NB4 (cell line): ENCODE measurements around the gene MLYCD.
A peak's percentile ranks its signal among the peaks of the same experiment; 100 is the strongest.

Experiments used
- DNase-seq: peaks from one replicate; pipeline ENCODE4 v3.0.0; 2010; ENCODE audit warnings: low read depth
- H3K4me3 ChIP-seq: one replicate; pipeline ENCODE4 v1.5.1; 2011; ENCODE audit warnings: mild to moderate bottlenecking, low read depth, low read length, moderate library complexity
- CTCF ChIP-seq: IDR thresholded peaks from one replicate; pipeline ENCODE4 v1.5.1; 2012; ENCODE audit warnings: low read depth, low read length
- MAX ChIP-seq: IDR thresholded peaks from 2 replicates; pipeline ENCODE4 v1.6.1; 2011; ENCODE audit warnings: low read depth, low read length
- MYC ChIP-seq: IDR thresholded peaks from 2 replicates; pipeline ENCODE4 v1.6.1; 2011; ENCODE audit warnings: low read depth, low read length
- POLR2A ChIP-seq: IDR thresholded peaks from 2 replicates; pipeline ENCODE4 v1.6.1; 2011; ENCODE audit warnings: mild to moderate bottlenecking; ENCODE audit not compliant: insufficient read length; ENCODE audit errors: extremely low read depth

The MLYCD gene

GRCh38 chr16:83967838-83968305, 69.0 kb downstream of the MLYCD start, which contains the start of gene NECAB2:
NECAB2 (plus strand) TSS chr16:83968244; CDS start chr16:83968649, 405 bp downstream.
- no peak for TF ChIP-seq MYC
- peak; percentile 17 for TF ChIP-seq CTCF
- TF ChIP-seq MAX, result no peak
- no peak for TF ChIP-seq POLR2A
- DNase-seq, result peak; percentile 45
- no peak within 1 kb of the TSS for H3K4me3 ChIP-seq

- TF ChIP-seq CTCF, result no peak
- no peak for TF ChIP-seq MAX
- TF ChIP-seq POLR2A, result no peak
- no peak for TF ChIP-seq MYC
- no peak for DNase-seq
- no peak overlapping the region for H3K4me3 ChIP-seq
These were observed 69.5 kb downstream of the MLYCD start for GRCh38 chr16:83968306-83968851.

- TF ChIP-seq MYC, result no peak
- no peak for TF ChIP-seq CTCF
- TF ChIP-seq POLR2A, result no peak
- no peak for TF ChIP-seq MAX
- no peak overlapping the region for H3K4me3 ChIP-seq
- DNase-seq, result no peak
These were observed 70.2 kb downstream of the MLYCD start for GRCh38 chr16:83968891-83969649.

- no peak for DNase-seq
- TF ChIP-seq CTCF (no peak), MYC (no peak)
- no peak overlapping the region for H3K4me3 ChIP-seq
These were observed 71.0 kb downstream of the MLYCD start for GRCh38 chr16:83969771-83970429.

GRCh38 chr16:83970430-83970815, 71.5 kb downstream of the MLYCD start:
- no peak for TF ChIP-seq CTCF
- no peak for TF ChIP-seq POLR2A
- no peak for TF ChIP-seq MAX
- no peak for TF ChIP-seq MYC
- no peak overlapping the region for H3K4me3 ChIP-seq
- no peak for DNase-seq
